Esophagus squamous epithelium (tissue), 4 donors: ENCODE measurements around the gene HNF1A.

ENCODE experiments used
- POLR2A ChIP-seq, 4 donors: fragments of 450-650 bp; IDR thresholded peaks; one replicate each; pipeline ENCODE4 v1.6.1; 2017; ENCODE audit warnings: antibody characterized with exemption in 4 of 4, mild to moderate bottlenecking in 4 of 4, moderate library complexity in 3 of 4
- TF ChIP-seq, protein P1 (sequence below), 6 experiments: fragments of 450-650 bp in 4 of 6; fragments of 200-600 bp in 2 of 6; sonication (generic) in 2 of 6; IDR thresholded peaks; one replicate each; pipeline ENCODE4 v1.5.1; 2016 to 2019; ENCODE audit warnings: antibody characterized with exemption in 6 of 6, mild to moderate bottlenecking in 4 of 6, moderate library complexity in 4 of 6

DNA sequence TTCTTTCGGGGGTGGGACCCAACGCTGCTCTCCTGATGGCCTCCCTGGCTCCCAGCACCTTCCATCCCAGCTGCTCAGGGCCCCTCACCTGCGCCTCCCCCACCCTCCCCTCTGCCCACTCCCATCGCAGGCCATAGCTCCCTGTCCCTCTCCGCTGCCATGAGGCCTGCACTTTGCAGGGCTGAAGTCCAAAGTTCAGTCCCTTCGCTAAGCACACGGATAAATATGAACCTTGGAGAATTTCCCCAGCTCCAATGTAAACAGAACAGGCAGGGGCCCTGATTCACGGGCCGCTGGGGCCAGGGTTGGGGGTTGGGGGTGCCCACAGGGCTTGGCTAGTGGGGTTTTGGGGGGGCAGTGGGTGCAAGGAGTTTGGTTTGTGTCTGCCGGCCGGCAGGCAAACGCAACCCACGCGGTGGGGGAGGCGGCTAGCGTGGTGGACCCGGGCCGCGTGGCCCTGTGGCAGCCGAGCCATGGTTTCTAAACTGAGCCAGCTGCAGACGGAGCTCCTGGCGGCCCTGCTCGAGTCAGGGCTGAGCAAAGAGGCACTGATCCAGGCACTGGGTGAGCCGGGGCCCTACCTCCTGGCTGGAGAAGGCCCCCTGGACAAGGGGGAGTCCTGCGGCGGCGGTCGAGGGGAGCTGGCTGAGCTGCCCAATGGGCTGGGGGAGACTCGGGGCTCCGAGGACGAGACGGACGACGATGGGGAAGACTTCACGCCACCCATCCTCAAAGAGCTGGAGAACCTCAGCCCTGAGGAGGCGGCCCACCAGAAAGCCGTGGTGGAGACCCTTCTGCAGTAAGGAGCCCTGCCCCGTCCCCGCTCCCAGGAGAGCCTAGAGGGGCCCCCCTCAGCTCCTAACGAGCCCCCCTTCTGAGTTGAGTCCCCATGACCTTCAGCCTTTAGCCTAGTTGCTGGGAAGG is at the start of gene HNF1A:
- TF ChIP-seq, protein P1, sequence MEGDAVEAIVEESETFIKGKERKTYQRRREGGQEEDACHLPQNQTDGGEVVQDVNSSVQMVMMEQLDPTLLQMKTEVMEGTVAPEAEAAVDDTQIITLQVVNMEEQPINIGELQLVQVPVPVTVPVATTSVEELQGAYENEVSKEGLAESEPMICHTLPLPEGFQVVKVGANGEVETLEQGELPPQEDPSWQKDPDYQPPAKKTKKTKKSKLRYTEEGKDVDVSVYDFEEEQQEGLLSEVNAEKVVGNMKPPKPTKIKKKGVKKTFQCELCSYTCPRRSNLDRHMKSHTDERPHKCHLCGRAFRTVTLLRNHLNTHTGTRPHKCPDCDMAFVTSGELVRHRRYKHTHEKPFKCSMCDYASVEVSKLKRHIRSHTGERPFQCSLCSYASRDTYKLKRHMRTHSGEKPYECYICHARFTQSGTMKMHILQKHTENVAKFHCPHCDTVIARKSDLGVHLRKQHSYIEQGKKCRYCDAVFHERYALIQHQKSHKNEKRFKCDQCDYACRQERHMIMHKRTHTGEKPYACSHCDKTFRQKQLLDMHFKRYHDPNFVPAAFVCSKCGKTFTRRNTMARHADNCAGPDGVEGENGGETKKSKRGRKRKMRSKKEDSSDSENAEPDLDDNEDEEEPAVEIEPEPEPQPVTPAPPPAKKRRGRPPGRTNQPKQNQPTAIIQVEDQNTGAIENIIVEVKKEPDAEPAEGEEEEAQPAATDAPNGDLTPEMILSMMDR (IDR thresholded peaks at IDR 0.05): no peak
- TF ChIP-seq POLR2A (IDR thresholded peaks at IDR 0.05): no peak
